WTC11 (cell line): Measurements from ENCODE around the gene DNAAF1. TPM values are rescaled to one million over a fixed set of nuclear protein-coding genes. Genes with fewer than 3 reads are reported as not detected.

Experiments used
- ATAC-seq: fragments of 200-7000 bp; cut with Tn5 transposase; 2 replicates; pipeline ENCODE4 v1.10.0; 2021; ENCODE audit warnings: mild to moderate bottlenecking, moderate library complexity
- CTCF ChIA-PET: fragments of 300-600 bp; sonication (Branson Sonifier 250); formaldehyde crosslinking; loops from one replicate; lab custom pipeline; 2021; ENCODE audit warnings: antibody characterized with exemption; lab: Charles Lee
- POLR2A ChIA-PET: fragments of 350-600 bp; sonication (Branson Sonifier 250); formaldehyde crosslinking; loops from one replicate; lab custom pipeline; 2021; ENCODE audit warnings: antibody characterized with exemption; lab: Charles Lee
- DNase-seq: peaks from one replicate; pipeline ENCODE4 v3.0.0; 2021; ENCODE audit warnings: low spot score
- H3K27ac Mint-ChIP-seq: 2 replicates; pipeline ENCODE4 v1.8.0; 2021; ENCODE audit warnings: mixed read lengths
- H3K27me3 Mint-ChIP-seq: 2 replicates; pipeline ENCODE4 v1.8.0; 2021; ENCODE audit warnings: low read depth, mild to moderate bottlenecking, moderate library complexity, mixed read lengths
- H3K36me3 Mint-ChIP-seq: 2 replicates; pipeline ENCODE4 v1.8.0; 2021; ENCODE audit warnings: mixed read lengths
- H3K4me1 Mint-ChIP-seq: 2 replicates; pipeline ENCODE4 v1.8.0; 2022; ENCODE audit warnings: mixed read lengths
- H3K4me3 Mint-ChIP-seq: 2 replicates; pipeline ENCODE4 v1.8.0; 2021; ENCODE audit warnings: mild to moderate bottlenecking, moderate library complexity, mixed read lengths
- H3K9me3 Mint-ChIP-seq: 2 replicates; pipeline ENCODE4 v1.8.0; 2021; ENCODE audit warnings: mixed read lengths
- CBFB ChIP-seq: sonication (generic); formaldehyde crosslinking; IDR thresholded peaks from 2 replicates; pipeline ENCODE4 v1.8.1; 2022; ENCODE audit warnings: mild to moderate bottlenecking, low read depth, missing genetic modification reagents
- ELF4 ChIP-seq: sonication (generic); formaldehyde crosslinking; IDR thresholded peaks from 2 replicates; pipeline ENCODE4 v1.8.1; 2022; ENCODE audit warnings: low read depth, mild to moderate bottlenecking, moderate library complexity, missing genetic modification reagents
- HMGA2 ChIP-seq: fragments of 250-450 bp; sonication (Bioruptor Pico); IDR thresholded peaks from 2 replicates; pipeline ENCODE4 v1.4.0; 2021; ENCODE audit warnings: mild to moderate bottlenecking, moderate library complexity
- IRF2 ChIP-seq: sonication (generic); formaldehyde crosslinking; IDR thresholded peaks from 2 replicates; pipeline ENCODE4 v1.8.0; 2022; ENCODE audit warnings: low read depth, missing genetic modification reagents, borderline replicate concordance
- MXD4 ChIP-seq: fragments of 250-450 bp; sonication (Bioruptor Pico); IDR thresholded peaks from 2 replicates; pipeline ENCODE4 v1.8.0; 2021; ENCODE audit warnings: mild to moderate bottlenecking, moderate library complexity, borderline replicate concordance
- NR1H2 ChIP-seq: sonication (generic); formaldehyde crosslinking; IDR thresholded peaks from 2 replicates; pipeline ENCODE4 v1.9.0; 2021; ENCODE audit warnings: mild to moderate bottlenecking, moderate library complexity, missing genetic modification reagents
- OVOL2 ChIP-seq: fragments of 250-450 bp; sonication (Bioruptor Pico); IDR thresholded peaks from 2 replicates; pipeline ENCODE4 v1.9.0; 2021; ENCODE audit warnings: mild to moderate bottlenecking, borderline replicate concordance
- PRRX2 ChIP-seq: fragments of 250-450 bp; sonication (Bioruptor Pico); IDR thresholded peaks from 2 replicates; pipeline ENCODE4 v1.8.0; 2021; ENCODE audit warnings: mild to moderate bottlenecking
- RELA ChIP-seq: sonication (generic); formaldehyde crosslinking; IDR thresholded peaks from 2 replicates; pipeline ENCODE4 v1.8.1; 2022; ENCODE audit warnings: missing genetic modification reagents, mild to moderate bottlenecking, borderline replicate concordance
- SMAD4 ChIP-seq: sonication (generic); formaldehyde crosslinking; IDR thresholded peaks from 2 replicates; pipeline ENCODE4 v1.8.0; 2022; ENCODE audit warnings: mild to moderate bottlenecking, missing genetic modification reagents
- SOX15 ChIP-seq: fragments of 250-450 bp; sonication (Bioruptor Pico); IDR thresholded peaks from 2 replicates; pipeline ENCODE4 v1.9.0; 2021; ENCODE audit warnings: mild to moderate bottlenecking
- SP1 ChIP-seq: sonication (generic); formaldehyde crosslinking; conservative IDR thresholded peaks from 2 replicates; pipeline ENCODE4 v1.8.1; 2022; ENCODE audit warnings: missing genetic modification reagents
- ZNF317 ChIP-seq: sonication (generic); formaldehyde crosslinking; IDR thresholded peaks from 2 replicates; pipeline ENCODE4 v1.8.1; 2023; ENCODE audit warnings: low read depth, mild to moderate bottlenecking, moderate library complexity, missing genetic modification reagents, borderline replicate concordance
- ZNF423 ChIP-seq: fragments of 250-450 bp; sonication (Bioruptor Pico); IDR thresholded peaks from 2 replicates; pipeline ENCODE4 v2.1.2; 2022; ENCODE audit warnings: mild to moderate bottlenecking, moderate library complexity
- total RNA-seq: library from RNA; stranded (reverse); gene quantifications from 3 replicates; pipeline ENCODE4 v1.2.3, GENCODE V29; 2021
- TF ChIP-seq, protein P1 (sequence below): sonication (generic); formaldehyde crosslinking; IDR thresholded peaks from 2 replicates; pipeline ENCODE4 v1.8.0; 2023; ENCODE audit warnings: missing genetic modification reagents, mild to moderate bottlenecking, borderline replicate concordance
- TF ChIP-seq, protein P2 (sequence below): sonication (generic); formaldehyde crosslinking; conservative IDR thresholded peaks from 2 replicates; pipeline ENCODE4 v1.8.1; 2023; ENCODE audit warnings: mild to moderate bottlenecking, low read depth, missing genetic modification reagents, moderate library complexity
- TF ChIP-seq, protein P3 (sequence below): sonication (generic); formaldehyde crosslinking; IDR thresholded peaks from 2 replicates; pipeline ENCODE4 v1.8.1; 2023; ENCODE audit warnings: mild to moderate bottlenecking, missing genetic modification reagents
- TF ChIP-seq, protein P4 (sequence below): sonication (generic); formaldehyde crosslinking; IDR thresholded peaks from 2 replicates; pipeline ENCODE4 v1.8.1; 2023; ENCODE audit warnings: mild to moderate bottlenecking, missing genetic modification reagents
- TF ChIP-seq, protein P5 (sequence below): sonication (generic); formaldehyde crosslinking; IDR thresholded peaks from 2 replicates; pipeline ENCODE4 v1.8.0; 2023; ENCODE audit warnings: mild to moderate bottlenecking, missing genetic modification reagents
- TF ChIP-seq, protein P6 (sequence below): sonication (generic); formaldehyde crosslinking; conservative IDR thresholded peaks from 2 replicates; pipeline ENCODE4 v1.8.1; 2022; ENCODE audit warnings: mild to moderate bottlenecking, missing genetic modification reagents

The DNAAF1 gene
- total RNA-seq, 1 experiment from 2014 or later: 0.20 TPM

DNA sequence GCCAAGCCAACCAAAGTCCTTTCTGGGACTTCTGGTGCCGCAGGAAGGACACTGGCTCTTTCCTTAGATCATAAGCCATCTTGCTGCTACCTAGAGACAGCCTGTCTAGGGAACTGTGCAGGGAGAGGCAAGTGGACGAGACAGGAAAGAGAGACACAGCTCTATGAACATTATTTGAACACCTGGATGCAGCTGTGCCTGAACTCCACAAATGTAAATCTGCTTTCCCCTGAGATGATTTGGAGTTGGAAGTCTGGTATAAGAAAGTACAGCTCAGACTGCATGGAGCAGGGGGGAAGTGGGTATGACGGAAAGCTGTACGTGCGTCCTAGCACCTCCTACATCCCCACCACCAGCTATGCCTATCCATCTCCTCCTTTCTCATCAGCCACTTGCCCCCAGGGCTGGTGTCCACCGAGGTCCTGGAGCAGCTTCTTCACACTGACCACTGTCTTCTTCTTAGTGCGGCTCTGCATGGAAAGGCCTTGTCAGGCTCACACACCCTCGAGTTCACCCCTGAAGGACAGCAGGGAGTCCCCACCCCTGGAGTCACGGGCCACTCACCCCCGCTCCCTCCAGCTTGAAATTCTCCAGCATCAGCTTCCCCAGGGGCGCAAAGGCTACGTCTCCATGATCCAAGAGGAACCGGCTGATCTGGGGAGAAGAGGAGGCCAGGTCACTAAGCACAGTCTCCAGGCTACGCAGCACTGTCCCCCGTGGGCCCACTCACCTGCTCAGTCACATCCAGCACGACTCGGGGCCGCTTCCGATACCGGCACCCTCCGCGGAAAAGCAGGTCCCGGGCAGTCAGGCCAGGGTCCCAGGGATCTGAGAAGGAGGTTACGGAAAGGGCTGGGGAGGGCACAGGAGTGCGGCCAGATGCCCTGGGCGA, 37.8 kb downstream of the DNAAF1 start:
- H3K36me3 Mint-ChIP-seq: peaks cover 26% of the 10 kb centered on the region; the same call in 1 of the 2 replicates
- H3K4me3 Mint-ChIP-seq: no peak overlapping the region
- no peaks in the 10 kb centered on the region for H3K9me3 Mint-ChIP-seq
- TF ChIP-seq, protein P1, sequence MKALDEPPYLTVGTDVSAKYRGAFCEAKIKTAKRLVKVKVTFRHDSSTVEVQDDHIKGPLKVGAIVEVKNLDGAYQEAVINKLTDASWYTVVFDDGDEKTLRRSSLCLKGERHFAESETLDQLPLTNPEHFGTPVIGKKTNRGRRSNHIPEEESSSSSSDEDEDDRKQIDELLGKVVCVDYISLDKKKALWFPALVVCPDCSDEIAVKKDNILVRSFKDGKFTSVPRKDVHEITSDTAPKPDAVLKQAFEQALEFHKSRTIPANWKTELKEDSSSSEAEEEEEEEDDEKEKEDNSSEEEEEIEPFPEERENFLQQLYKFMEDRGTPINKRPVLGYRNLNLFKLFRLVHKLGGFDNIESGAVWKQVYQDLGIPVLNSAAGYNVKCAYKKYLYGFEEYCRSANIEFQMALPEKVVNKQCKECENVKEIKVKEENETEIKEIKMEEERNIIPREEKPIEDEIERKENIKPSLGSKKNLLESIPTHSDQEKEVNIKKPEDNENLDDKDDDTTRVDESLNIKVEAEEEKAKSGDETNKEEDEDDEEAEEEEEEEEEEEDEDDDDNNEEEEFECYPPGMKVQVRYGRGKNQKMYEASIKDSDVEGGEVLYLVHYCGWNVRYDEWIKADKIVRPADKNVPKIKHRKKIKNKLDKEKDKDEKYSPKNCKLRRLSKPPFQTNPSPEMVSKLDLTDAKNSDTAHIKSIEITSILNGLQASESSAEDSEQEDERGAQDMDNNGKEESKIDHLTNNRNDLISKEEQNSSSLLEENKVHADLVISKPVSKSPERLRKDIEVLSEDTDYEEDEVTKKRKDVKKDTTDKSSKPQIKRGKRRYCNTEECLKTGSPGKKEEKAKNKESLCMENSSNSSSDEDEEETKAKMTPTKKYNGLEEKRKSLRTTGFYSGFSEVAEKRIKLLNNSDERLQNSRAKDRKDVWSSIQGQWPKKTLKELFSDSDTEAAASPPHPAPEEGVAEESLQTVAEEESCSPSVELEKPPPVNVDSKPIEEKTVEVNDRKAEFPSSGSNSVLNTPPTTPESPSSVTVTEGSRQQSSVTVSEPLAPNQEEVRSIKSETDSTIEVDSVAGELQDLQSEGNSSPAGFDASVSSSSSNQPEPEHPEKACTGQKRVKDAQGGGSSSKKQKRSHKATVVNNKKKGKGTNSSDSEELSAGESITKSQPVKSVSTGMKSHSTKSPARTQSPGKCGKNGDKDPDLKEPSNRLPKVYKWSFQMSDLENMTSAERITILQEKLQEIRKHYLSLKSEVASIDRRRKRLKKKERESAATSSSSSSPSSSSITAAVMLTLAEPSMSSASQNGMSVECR (CRISPR knock-in tag): no peak
- TF ChIP-seq, protein P2, sequence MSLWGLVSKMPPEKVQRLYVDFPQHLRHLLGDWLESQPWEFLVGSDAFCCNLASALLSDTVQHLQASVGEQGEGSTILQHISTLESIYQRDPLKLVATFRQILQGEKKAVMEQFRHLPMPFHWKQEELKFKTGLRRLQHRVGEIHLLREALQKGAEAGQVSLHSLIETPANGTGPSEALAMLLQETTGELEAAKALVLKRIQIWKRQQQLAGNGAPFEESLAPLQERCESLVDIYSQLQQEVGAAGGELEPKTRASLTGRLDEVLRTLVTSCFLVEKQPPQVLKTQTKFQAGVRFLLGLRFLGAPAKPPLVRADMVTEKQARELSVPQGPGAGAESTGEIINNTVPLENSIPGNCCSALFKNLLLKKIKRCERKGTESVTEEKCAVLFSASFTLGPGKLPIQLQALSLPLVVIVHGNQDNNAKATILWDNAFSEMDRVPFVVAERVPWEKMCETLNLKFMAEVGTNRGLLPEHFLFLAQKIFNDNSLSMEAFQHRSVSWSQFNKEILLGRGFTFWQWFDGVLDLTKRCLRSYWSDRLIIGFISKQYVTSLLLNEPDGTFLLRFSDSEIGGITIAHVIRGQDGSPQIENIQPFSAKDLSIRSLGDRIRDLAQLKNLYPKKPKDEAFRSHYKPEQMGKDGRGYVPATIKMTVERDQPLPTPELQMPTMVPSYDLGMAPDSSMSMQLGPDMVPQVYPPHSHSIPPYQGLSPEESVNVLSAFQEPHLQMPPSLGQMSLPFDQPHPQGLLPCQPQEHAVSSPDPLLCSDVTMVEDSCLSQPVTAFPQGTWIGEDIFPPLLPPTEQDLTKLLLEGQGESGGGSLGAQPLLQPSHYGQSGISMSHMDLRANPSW (CRISPR knock-in tag): no peak
- TF ChIP-seq IRF2 (CRISPR knock-in tag) (no peak), PRRX2 (CRISPR knock-in tag) (no peak), RELA (CRISPR knock-in tag) (no peak), ELF4 (no peak), MXD4 (no peak), SMAD4 (CRISPR knock-in tag) (no peak), SOX15 (CRISPR knock-in tag) (no peak), HMGA2 (CRISPR knock-in tag) (no peak)
- TF ChIP-seq, protein P3, sequence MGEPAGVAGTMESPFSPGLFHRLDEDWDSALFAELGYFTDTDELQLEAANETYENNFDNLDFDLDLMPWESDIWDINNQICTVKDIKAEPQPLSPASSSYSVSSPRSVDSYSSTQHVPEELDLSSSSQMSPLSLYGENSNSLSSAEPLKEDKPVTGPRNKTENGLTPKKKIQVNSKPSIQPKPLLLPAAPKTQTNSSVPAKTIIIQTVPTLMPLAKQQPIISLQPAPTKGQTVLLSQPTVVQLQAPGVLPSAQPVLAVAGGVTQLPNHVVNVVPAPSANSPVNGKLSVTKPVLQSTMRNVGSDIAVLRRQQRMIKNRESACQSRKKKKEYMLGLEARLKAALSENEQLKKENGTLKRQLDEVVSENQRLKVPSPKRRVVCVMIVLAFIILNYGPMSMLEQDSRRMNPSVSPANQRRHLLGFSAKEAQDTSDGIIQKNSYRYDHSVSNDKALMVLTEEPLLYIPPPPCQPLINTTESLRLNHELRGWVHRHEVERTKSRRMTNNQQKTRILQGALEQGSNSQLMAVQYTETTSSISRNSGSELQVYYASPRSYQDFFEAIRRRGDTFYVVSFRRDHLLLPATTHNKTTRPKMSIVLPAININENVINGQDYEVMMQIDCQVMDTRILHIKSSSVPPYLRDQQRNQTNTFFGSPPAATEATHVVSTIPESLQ: no peak
- no peak overlapping the region for H3K27ac Mint-ChIP-seq
- no peaks in the 10 kb centered on the region for H3K27me3 Mint-ChIP-seq
- H3K4me1 Mint-ChIP-seq: peaks cover 9% of the 10 kb centered on the region; the same call in 1 of the 2 replicates
- ChIA-PET POLR2A (no interaction called here), CTCF (interaction anchor here (0.6 to 1.8 kb wide), 5 partner anchors 7 to 301 kb away, joined by 3 to 5 read pairs (median 4); partner anchors contain the start of gene ATP2C2)
- no peak for DNase-seq
- ATAC-seq: no peak

DNA sequence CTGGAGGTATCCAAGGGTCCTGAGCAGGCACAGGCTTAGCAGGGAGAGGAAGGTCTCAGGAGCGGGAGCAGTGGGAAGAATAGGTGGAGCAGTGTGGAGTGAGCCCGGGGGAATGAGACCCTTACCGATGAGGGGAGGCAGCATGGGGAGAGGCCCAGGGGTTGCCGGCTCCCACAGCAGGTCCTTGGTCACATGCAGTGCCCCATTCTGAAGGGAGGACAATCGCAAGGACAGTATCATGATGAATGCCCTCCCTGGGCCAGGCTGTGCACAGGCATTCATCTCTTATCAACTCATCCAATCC, 38.4 kb downstream of the DNAAF1 start:
- H3K27ac Mint-ChIP-seq: no peak overlapping the region
- H3K36me3 Mint-ChIP-seq: peaks cover 20% of the 10 kb centered on the region; the same call in 1 of the 2 replicates
- TF ChIP-seq, protein P4, sequence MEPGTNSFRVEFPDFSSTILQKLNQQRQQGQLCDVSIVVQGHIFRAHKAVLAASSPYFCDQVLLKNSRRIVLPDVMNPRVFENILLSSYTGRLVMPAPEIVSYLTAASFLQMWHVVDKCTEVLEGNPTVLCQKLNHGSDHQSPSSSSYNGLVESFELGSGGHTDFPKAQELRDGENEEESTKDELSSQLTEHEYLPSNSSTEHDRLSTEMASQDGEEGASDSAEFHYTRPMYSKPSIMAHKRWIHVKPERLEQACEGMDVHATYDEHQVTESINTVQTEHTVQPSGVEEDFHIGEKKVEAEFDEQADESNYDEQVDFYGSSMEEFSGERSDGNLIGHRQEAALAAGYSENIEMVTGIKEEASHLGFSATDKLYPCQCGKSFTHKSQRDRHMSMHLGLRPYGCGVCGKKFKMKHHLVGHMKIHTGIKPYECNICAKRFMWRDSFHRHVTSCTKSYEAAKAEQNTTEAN (CRISPR knock-in tag): no peak
- no peak for TF ChIP-seq SP1
- TF ChIP-seq NR1H2: no peak
- TF ChIP-seq ZNF317 (CRISPR knock-in tag): no peak
- no peak for TF ChIP-seq OVOL2 (CRISPR knock-in tag)
- no peak for TF ChIP-seq ZNF423 (CRISPR knock-in tag)
- TF ChIP-seq, protein P5, sequence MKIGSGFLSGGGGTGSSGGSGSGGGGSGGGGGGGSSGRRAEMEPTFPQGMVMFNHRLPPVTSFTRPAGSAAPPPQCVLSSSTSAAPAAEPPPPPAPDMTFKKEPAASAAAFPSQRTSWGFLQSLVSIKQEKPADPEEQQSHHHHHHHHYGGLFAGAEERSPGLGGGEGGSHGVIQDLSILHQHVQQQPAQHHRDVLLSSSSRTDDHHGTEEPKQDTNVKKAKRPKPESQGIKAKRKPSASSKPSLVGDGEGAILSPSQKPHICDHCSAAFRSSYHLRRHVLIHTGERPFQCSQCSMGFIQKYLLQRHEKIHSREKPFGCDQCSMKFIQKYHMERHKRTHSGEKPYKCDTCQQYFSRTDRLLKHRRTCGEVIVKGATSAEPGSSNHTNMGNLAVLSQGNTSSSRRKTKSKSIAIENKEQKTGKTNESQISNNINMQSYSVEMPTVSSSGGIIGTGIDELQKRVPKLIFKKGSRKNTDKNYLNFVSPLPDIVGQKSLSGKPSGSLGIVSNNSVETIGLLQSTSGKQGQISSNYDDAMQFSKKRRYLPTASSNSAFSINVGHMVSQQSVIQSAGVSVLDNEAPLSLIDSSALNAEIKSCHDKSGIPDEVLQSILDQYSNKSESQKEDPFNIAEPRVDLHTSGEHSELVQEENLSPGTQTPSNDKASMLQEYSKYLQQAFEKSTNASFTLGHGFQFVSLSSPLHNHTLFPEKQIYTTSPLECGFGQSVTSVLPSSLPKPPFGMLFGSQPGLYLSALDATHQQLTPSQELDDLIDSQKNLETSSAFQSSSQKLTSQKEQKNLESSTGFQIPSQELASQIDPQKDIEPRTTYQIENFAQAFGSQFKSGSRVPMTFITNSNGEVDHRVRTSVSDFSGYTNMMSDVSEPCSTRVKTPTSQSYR: no peak
- TF ChIP-seq, protein P6, sequence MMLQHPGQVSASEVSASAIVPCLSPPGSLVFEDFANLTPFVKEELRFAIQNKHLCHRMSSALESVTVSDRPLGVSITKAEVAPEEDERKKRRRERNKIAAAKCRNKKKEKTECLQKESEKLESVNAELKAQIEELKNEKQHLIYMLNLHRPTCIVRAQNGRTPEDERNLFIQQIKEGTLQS (CRISPR knock-in tag): no peak
- TF ChIP-seq CBFB: no peak
- no peaks in the 10 kb centered on the region for H3K27me3 Mint-ChIP-seq
- ChIA-PET POLR2A (no interaction called here), CTCF (interaction anchor here (1.0 to 1.8 kb wide), 6 partner anchors 8 to 300 kb away, joined by 3 to 11 read pairs (median 4); partner anchors contain the start of gene ATP2C2)
- H3K9me3 Mint-ChIP-seq: no peaks in the 10 kb centered on the region
- DNase-seq (no peak), ATAC-seq (no peak)
- H3K4me1 Mint-ChIP-seq: peaks cover 9% of the 10 kb centered on the region; the same call in 1 of the 2 replicates
- no peak overlapping the region for H3K4me3 Mint-ChIP-seq
